GM12801 (cell line): ENCODE data around the gene ATP8B3.

Source experiments
- TF ChIP-seq, protein P1 (sequence below): IDR thresholded peaks from one replicate; pipeline ENCODE4 v1.5.1; 2011; ENCODE audit warnings: control low read depth; ENCODE audit not compliant: insufficient read length; ENCODE audit errors: extremely low read depth

Gene ATP8B3

GRCh38 chr19:1799695-1800342 lies 12.3 kb downstream of the ATP8B3 start:
- TF ChIP-seq, protein P1, sequence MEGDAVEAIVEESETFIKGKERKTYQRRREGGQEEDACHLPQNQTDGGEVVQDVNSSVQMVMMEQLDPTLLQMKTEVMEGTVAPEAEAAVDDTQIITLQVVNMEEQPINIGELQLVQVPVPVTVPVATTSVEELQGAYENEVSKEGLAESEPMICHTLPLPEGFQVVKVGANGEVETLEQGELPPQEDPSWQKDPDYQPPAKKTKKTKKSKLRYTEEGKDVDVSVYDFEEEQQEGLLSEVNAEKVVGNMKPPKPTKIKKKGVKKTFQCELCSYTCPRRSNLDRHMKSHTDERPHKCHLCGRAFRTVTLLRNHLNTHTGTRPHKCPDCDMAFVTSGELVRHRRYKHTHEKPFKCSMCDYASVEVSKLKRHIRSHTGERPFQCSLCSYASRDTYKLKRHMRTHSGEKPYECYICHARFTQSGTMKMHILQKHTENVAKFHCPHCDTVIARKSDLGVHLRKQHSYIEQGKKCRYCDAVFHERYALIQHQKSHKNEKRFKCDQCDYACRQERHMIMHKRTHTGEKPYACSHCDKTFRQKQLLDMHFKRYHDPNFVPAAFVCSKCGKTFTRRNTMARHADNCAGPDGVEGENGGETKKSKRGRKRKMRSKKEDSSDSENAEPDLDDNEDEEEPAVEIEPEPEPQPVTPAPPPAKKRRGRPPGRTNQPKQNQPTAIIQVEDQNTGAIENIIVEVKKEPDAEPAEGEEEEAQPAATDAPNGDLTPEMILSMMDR: no peak

GRCh38 chr19:1796395-1797142 lies 15.5 kb downstream of the ATP8B3 start:
- TF ChIP-seq, protein P1: no peak

- TF ChIP-seq, protein P1: no peak
These were observed 17.5 kb downstream of the ATP8B3 start for GRCh38 chr19:1794424-1795172.

GRCh38 chr19:1791879-1792278 lies 20.2 kb downstream of the ATP8B3 start:
- TF ChIP-seq, protein P1: no peak

GRCh38 chr19:1790054-1790792 lies 21.9 kb downstream of the ATP8B3 start:
- TF ChIP-seq, protein P1: no peak

- TF ChIP-seq, protein P1: no peak
These were observed 22.6 kb downstream of the ATP8B3 start for GRCh38 chr19:1789261-1790041.
